K562 (cell line): Measurements from ENCODE around the gene SMIM10L1. TPM values are rescaled to one million over a fixed set of nuclear protein-coding genes. Genes with fewer than 3 reads are reported as not detected.

Source experiments
- ATF6 ChIP-seq: sonication (generic); formaldehyde crosslinking; IDR thresholded peaks from 2 replicates; pipeline ENCODE4 v1.4.0; 2020; ENCODE audit warnings: mild to moderate bottlenecking, missing genetic modification reagents
- CC2D1A ChIP-seq: fragments of 450-650 bp; IDR thresholded peaks from 2 replicates; pipeline ENCODE4 v1.6.1; 2017; ENCODE audit warnings: mild to moderate bottlenecking
- CCAR2 ChIP-seq: fragments of 200-400 bp; formaldehyde crosslinking; IDR thresholded peaks from 2 replicates; pipeline ENCODE4 v1.6.1; 2017; ENCODE audit warnings: mild to moderate bottlenecking, low read depth, low read length
- HNRNPK ChIP-seq: fragments of 200-400 bp; formaldehyde crosslinking; IDR thresholded peaks from one replicate; pipeline ENCODE4 v1.6.1; 2018; ENCODE audit warnings: mild to moderate bottlenecking, low read depth, low read length; ENCODE audit not compliant: poor library complexity, severe bottlenecking
- KDM1A ChIP-seq, 2 experiments: fragments of 450-650 bp; IDR thresholded peaks; 2 replicates each; pipeline ENCODE4 v1.6.1; 2016; ENCODE audit warnings: mild to moderate bottlenecking in 2 of 2
- PATZ1 ChIP-seq: fragments of 250-450 bp; sonication (Bioruptor Pico); IDR thresholded peaks from 2 replicates; pipeline ENCODE4 v1.5.0; 2020; ENCODE audit warnings: mild to moderate bottlenecking, borderline replicate concordance
- PHF20 ChIP-seq: fragments of 450-650 bp; IDR thresholded peaks from 2 replicates; pipeline ENCODE4 v1.6.1; 2018; ENCODE audit not compliant: partially characterized antibody
- RB1 ChIP-seq: fragments of 450-650 bp; IDR thresholded peaks from 2 replicates; pipeline ENCODE4 v1.6.1; 2017; ENCODE audit warnings: low read depth, mild to moderate bottlenecking
- RFX1 ChIP-seq: fragments of 450-650 bp; IDR thresholded peaks from 2 replicates; pipeline ENCODE4 v1.6.1; 2016; ENCODE audit warnings: mild to moderate bottlenecking, moderate library complexity
- SIN3B ChIP-seq: fragments of 450-650 bp; IDR thresholded peaks from 2 replicates; pipeline ENCODE4 v1.6.1; 2017; ENCODE audit warnings: low read depth, mild to moderate bottlenecking, moderate library complexity
- SUPT5H ChIP-seq: fragments of 450-650 bp; IDR thresholded peaks from 2 replicates; pipeline ENCODE4 v1.6.1; 2016
- THRA ChIP-seq: fragments of 450-650 bp; IDR thresholded peaks from 2 replicates; pipeline ENCODE4 v1.6.1; 2017; ENCODE audit warnings: mild to moderate bottlenecking, moderate library complexity
- TSHZ1 ChIP-seq: fragments of 250-450 bp; sonication (Bioruptor Pico); IDR thresholded peaks from 2 replicates; pipeline ENCODE4 v1.4.0; 2020; ENCODE audit warnings: mild to moderate bottlenecking, moderate library complexity
- ZNF431 ChIP-seq: sonication (generic); formaldehyde crosslinking; IDR thresholded peaks from 2 replicates; pipeline ENCODE4 v1.8.0; 2022; ENCODE audit warnings: mild to moderate bottlenecking, missing genetic modification reagents
- polyA plus RNA-seq, 8 experiments: library from polyadenylated mRNA; depleted of rRNA in 4 of 8; stranded (reverse) in 5 of 8; unstranded in 3 of 8; fragments of >200 nt; fragmentation: Nextera tagmentation in 2 of 8; fragmentation: Illumina TruSeq in 1 of 8; extraction: Ambion mirVana in 2 of 8; extraction: Trizol in 1 of 8; gene quantifications; 2 replicates each; pipeline versions ENCODE4 v1.2.1 to v1.2.3, GENCODE V29; 2011 to 2014; ENCODE audit warnings: inconsistent platforms in 1 of 8, missing spikeins in 1 of 8
- total RNA-seq, 7 experiments: library from RNA; depleted of rRNA in 6 of 7; stranded (reverse); fragments of >200 nt in 6 of 7; fragmentation: Illumina TruSeq in 2 of 7; extraction: Trizol in 2 of 7; gene quantifications; 2 replicates each; pipeline versions ENCODE4 v1.2.1 to v1.2.3, GENCODE V29; 2011 to 2021; ENCODE audit warnings: low replicate concordance in 1 of 7
- TF ChIP-seq, protein P1 (sequence below): fragments of 450-650 bp; IDR thresholded peaks from 2 replicates; pipeline ENCODE4 v1.6.1; 2014; ENCODE audit warnings: low read depth, mild to moderate bottlenecking, moderate library complexity, borderline replicate concordance
- TF ChIP-seq, protein P2 (sequence below): sonication (generic); formaldehyde crosslinking; IDR thresholded peaks from 2 replicates; pipeline ENCODE4 v1.5.0; 2020; ENCODE audit warnings: missing genetic modification reagents

SMIM10L1 gene
- total and polyA plus RNA-seq, 9 of the 15 experiments (the other 6 are each of a cell fraction or from before 2014, with no cell fraction given) = 3.0 to 12.1 (median 9.0) TPM

GRCh38 chr12:11171145-11171968, at the start of gene SMIM10L1 (continued):
- TF ChIP-seq THRA (no peak), RFX1 (no peak), CCAR2 (no peak), CC2D1A (no peak), ATF6 (CRISPR knock-in tag) (no peak), HNRNPK (no peak), PATZ1 (CRISPR knock-in tag) (no peak), SIN3B (0 out of 2 replicates have a peak, but pooled peaks have one; percentile 7), SUPT5H (peak; percentile 87), PHF20 (peak; percentile 27), KDM1A (IDR thresholded peaks at IDR 0.05) (no peak), RB1 (no peak), TSHZ1 (no peak), ZNF431 (CRISPR knock-in tag) (no peak)
- TF ChIP-seq, protein P1, sequence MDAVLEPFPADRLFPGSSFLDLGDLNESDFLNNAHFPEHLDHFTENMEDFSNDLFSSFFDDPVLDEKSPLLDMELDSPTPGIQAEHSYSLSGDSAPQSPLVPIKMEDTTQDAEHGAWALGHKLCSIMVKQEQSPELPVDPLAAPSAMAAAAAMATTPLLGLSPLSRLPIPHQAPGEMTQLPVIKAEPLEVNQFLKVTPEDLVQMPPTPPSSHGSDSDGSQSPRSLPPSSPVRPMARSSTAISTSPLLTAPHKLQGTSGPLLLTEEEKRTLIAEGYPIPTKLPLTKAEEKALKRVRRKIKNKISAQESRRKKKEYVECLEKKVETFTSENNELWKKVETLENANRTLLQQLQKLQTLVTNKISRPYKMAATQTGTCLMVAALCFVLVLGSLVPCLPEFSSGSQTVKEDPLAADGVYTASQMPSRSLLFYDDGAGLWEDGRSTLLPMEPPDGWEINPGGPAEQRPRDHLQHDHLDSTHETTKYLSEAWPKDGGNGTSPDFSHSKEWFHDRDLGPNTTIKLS = peak; percentile 76; the same call in 1 of the 2 replicates
- TF ChIP-seq, protein P2, sequence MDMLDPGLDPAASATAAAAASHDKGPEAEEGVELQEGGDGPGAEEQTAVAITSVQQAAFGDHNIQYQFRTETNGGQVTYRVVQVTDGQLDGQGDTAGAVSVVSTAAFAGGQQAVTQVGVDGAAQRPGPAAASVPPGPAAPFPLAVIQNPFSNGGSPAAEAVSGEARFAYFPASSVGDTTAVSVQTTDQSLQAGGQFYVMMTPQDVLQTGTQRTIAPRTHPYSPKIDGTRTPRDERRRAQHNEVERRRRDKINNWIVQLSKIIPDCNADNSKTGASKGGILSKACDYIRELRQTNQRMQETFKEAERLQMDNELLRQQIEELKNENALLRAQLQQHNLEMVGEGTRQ (CRISPR knock-in tag) = no peak
